Measurements from ENCODE around the gene GLP2R. TPM values are rescaled to one million over a fixed set of nuclear protein-coding genes. Genes with fewer than 3 reads are reported as not detected.

The GLP2R gene
- total and polyA plus RNA-seq, 3 donors from 2014 or later: 0.70 to 1.3 (median 0.81) TPM

DNA sequence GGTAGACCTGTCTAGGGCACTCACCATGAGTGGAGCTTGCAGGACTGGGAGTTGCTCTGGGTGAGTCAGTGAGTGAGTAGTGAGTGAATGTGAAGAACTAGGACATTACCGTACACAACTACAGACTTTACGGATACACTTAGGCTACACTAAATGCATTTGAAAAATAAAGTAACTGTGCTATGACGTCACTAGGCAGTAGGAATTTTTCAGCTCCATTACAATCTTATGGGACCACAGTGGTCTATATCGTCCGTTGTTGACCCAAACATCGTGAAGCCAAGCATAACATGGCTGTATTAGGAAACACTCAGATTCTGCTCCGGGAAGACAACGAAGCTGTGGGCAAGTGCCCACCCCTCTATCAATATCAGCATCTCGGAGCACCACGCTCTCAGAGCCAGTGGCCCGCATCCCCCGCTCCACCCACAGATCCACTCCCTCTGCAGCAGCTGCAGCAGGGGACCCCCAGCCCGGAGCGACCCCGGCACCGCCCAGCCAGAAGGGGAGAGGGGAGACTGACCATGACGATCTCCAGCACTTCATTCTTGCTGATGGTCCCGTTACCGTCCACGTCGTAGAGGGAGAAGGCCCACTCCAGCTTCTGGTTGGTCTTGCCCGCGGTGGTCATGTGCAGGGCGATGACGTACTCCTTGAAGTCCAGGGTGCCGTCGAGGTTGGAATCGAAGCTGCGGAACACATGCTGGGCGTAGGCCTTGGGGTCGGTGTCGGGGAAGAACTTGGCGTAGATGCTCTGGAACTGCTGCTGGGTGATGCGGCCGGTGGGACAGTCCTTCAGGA lies 78.8 kb downstream of the GLP2R start:
- 86% methylated on average over 25 to 35 of the region's 35 CpGs for WGBS, 2 donors
- intact Hi-C loops (cut with DNase I; ENCODE audit: low total_unique reads): no loop called here

GRCh38 chr17:9905078-9905415 lies 79.3 kb downstream of the GLP2R start, which contains the start of gene RCVRN:
TSS of gene RCVRN (minus strand) at chr17:9905271. CDS start at chr17:9905180, 91 bp downstream.
- Histone ChIP-seq H3K27ac (no peak within 1 kb of the TSS), H3K9me3 (no peaks in the 10 kb centered on the region), H3K4me1 (no peaks in the 10 kb centered on the region), H3K27me3 (no peaks in the 10 kb centered on the region), H3K36me3 (ENCODE audit: low read depth, missing control alignments) (no peaks in the 10 kb centered on the region), H3K4me3 (no peak within 1 kb of the TSS)
- no peak for DNase-seq
- 81 to 92% methylated on average over 9 to 11 of the region's 11 CpGs for WGBS, 2 donors
- intact Hi-C loops (cut with DNase I; ENCODE audit: low total_unique reads): no loop called here
- TF ChIP-seq CTCF (IDR thresholded peaks at IDR 0.05) (no peak), POLR2A (IDR thresholded peaks at IDR 0.05) (no peak)

More for the DNA sequence above, 78.8 kb downstream of the GLP2R start:
- no peaks in the 10 kb centered on the region for H3K9me3 ChIP-seq
- TF ChIP-seq CTCF (IDR thresholded peaks at IDR 0.05) (no peak), POLR2A (IDR thresholded peaks at IDR 0.05) (no peak)
- H3K4me3 ChIP-seq: no peak overlapping the region
- H3K27me3 ChIP-seq: no peaks in the 10 kb centered on the region
- DNase-seq: no peak
- no peak overlapping the region for H3K27ac ChIP-seq
- H3K4me1 ChIP-seq: peaks cover 5% of the 10 kb centered on the region
- no peaks in the 10 kb centered on the region for H3K36me3 ChIP-seq (ENCODE audit: low read depth, missing control alignments)

DNA sequence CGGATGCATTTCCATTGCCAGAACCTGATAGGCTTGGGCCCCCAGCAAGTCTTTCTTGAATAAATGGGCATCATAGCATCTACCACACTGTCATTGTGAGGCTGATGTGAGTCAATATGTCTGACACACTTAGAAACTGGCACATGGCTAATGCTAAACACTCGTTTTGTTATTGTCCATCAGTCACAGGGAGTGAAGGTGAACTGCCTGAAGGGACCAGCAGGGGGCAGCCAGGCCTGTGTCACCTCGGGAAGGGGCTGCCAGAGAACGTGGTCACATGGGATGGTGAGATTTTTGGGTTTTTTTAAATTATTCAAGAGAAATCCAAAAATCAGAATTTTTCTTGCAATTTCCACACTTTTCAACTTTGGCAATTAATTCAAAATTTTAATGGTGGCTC lies 80.2 kb downstream of the GLP2R start:
- TF ChIP-seq POLR2A (IDR thresholded peaks at IDR 0.05) (no peak), CTCF (IDR thresholded peaks at IDR 0.05) (peak; percentile 46 to 62 (median 50))
- Histone ChIP-seq H3K27me3 (no peaks in the 10 kb centered on the region), H3K9me3 (no peaks in the 10 kb centered on the region), H3K36me3 (ENCODE audit: low read depth, missing control alignments) (no peaks in the 10 kb centered on the region), H3K4me1 (no peaks in the 10 kb centered on the region), H3K4me3 (no peak overlapping the region), H3K27ac (no peak overlapping the region)
- 27 to 36% methylated on average over 4 of the region's 4 CpGs for WGBS, 2 donors
- intact Hi-C loops (cut with DNase I; ENCODE audit: low total_unique reads): no loop called here
- peak; percentile 67 for DNase-seq

GRCh38 chr17:9906616-9907015 lies 80.9 kb downstream of the GLP2R start:
- intact Hi-C loops (cut with DNase I; ENCODE audit: low total_unique reads): no loop called here
- WGBS, 2 donors: 83 to 84% methylated on average over 14 of the region's 14 CpGs

More at GRCh38 chr17:9906616-9907015, 80.9 kb downstream of the GLP2R start:
- H3K9me3 ChIP-seq: no peaks in the 10 kb centered on the region
- no peaks in the 10 kb centered on the region for H3K36me3 ChIP-seq (ENCODE audit: low read depth, missing control alignments)
- DNase-seq: no peak
- no peak for TF ChIP-seq CTCF (IDR thresholded peaks at IDR 0.05)
- no peak for TF ChIP-seq POLR2A (IDR thresholded peaks at IDR 0.05)
- no peaks in the 10 kb centered on the region for H3K4me1 ChIP-seq
- H3K27ac ChIP-seq: no peak overlapping the region
- no peaks in the 10 kb centered on the region for H3K27me3 ChIP-seq
- H3K4me3 ChIP-seq: no peak overlapping the region
